HFF-Myc (cell line): Measurements from ENCODE around the gene POU6F2.

Source experiments
- DNase-seq: peaks from one replicate; pipeline ENCODE4 v3.0.0-alpha.2; 2011; ENCODE audit warnings: low read depth; ENCODE audit errors: extremely low read depth
- H3K4me3 ChIP-seq: replicated peaks from 2 replicates; pipeline ENCODE4 v1.5.1; 2011; ENCODE audit warnings: low read depth, mild to moderate bottlenecking, control low read depth, low read length
- CTCF ChIP-seq: IDR thresholded peaks from 2 replicates; pipeline ENCODE4 v1.5.1; 2012; ENCODE audit warnings: mild to moderate bottlenecking, low read depth, low read length, control low read depth; ENCODE audit errors: missing control alignments

The POU6F2 gene

GRCh38 chr7:39407723-39408122, 430.0 kb downstream of the POU6F2 start:
- no peak overlapping the region for H3K4me3 ChIP-seq
- DNase-seq = no peak
- no peak for TF ChIP-seq CTCF

DNA sequence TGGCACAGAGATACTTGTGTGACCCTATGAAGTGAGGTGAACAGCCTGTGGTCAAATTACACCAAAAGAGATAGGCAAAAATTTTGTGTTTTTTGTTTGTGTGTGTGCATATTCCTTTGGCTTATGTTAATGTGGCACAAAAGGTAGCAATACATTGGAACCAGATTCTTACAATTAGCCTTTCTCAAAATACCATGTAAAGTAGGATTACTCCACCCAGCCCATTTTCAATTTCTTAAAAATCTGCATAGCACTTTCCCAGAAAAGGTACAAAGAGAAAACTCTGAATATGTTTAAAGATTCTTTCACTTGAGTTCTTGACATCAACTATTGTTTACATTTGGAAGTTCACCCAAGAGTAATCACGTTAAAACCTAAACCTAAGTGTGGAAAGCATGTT, 431.2 kb downstream of the POU6F2 start:
- DNase-seq = no peak
- TF ChIP-seq CTCF = no peak
- H3K4me3 ChIP-seq = no peak overlapping the region

DNA sequence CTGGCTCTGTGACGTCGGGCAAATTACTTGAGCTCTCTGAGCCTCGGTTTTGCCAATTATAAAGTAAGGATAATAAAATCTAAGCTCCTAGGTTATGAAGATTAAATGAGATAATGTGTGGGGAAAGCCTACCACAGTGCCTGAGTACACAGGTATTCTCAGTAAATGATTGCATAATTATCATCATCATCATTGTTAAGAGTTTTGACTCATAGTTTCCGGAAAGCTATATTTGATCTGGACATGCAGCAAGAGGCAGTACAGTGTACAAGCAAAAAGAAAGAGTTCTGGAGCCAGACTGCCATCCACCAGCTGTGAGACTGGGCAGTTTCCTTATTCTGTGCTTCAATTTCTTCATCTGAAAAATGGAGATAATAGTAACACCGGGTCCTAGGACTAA, 432.9 kb downstream of the POU6F2 start:
- TF ChIP-seq CTCF = no peak
- DNase-seq = no peak

DNA sequence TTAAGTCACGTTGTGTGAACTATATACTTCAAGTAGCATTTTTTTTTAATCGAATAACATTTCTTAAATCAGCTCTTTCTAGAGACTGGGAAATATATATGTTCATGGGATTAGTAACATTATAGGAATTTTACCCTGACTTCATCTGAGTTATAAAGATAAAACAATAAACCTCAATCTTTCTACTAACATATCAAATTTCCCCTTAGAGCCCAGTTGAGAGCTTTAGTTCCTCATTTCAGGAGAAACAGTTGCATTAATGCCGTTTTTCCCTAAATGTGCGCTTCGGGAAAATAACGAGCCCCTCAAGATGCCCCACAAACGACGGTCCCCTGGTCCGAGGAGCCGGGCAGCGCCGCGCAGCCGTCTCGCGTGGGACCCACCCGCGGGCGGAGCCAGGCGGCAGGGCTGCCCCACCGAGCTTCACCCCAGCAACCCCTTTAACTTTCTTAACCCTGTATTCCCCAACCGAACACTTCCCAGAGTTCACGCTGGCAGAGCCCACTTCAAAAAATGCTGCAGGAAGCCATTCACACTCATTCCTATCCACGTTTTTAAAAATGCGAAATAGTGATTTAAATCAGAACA, 436.0 kb downstream of the POU6F2 start:
- H3K4me3 ChIP-seq = peak overlapping the region; percentile 41
- DNase-seq = no peak
- TF ChIP-seq CTCF = no peak

More for the DNA sequence above, 432.9 kb downstream of the POU6F2 start:
- no peak overlapping the region for H3K4me3 ChIP-seq

DNA sequence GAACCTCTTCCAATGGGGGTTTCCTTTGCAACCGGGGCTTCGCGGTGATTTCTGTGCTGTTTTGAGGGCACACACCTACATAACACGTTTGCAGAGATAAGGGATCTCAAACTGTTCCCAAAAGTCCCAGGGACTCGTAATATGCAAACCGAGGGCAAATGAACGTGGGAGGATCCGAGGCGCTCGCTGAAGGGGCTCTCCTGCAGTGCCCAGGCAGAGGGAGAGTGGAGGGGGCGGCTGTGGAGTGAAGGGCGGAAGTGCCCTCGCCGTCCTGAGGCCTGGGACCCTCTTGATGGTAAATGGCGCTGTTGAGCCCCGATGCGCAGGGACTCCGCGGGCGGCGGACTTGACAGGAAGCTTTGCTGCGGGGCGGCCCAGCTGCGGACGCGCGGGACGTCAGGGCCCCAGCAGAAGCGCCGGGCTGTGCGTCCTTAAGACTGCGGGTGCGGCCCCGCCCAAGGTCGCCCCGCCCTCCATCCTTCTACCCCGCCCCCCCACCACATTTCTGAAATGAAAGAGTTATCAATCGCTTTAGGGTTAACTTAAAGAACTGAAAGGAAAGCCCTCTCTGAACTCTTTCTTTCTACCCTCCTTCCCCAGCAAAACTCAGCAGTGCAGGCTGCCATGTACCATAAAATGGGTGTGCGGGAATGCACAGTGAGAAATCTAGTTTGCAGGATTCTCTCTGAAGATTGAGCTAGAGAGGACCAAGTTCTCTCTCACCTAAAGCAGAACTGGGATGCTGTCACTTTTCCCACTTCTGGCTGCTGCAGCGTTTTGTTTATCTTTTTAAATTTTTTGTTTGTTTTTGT, 436.7 kb downstream of the POU6F2 start:
- TF ChIP-seq CTCF = no peak
- H3K4me3 ChIP-seq = peak overlapping the region; percentile 41
- no peak for DNase-seq

DNA sequence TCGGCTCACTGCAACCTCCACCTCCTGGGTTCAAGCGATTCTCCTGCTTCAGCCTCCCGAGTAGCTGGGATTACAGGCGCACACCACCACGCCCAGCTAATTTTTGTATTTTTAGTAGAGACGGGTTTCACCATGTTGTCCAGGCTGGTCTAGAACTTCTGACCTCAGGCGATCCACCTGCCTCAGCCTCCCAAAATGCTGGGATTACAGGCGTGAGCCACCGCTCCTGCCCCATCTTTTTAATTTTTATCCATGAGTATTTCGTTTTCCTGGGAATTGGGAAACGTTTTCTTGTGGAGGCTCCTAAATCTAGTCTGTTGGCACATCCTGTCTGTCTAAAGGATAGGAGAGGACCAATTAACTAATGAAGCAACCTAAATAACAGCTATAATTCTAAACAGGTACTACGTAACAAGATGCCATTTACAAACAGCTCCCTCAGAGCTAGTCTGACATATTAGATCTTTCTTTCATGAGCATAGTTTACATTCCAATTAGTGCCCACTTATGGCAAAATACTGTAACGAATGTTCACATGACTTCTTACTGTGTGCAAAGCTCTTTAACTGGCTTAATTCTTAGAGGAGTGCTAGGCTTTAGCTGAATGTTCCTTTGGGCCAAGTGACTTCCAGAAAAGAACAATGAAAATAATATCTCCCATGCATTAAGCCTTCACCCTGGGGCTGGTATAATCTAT, 437.5 kb downstream of the POU6F2 start:
- no peak for TF ChIP-seq CTCF
- H3K4me3 ChIP-seq = no peak overlapping the region
- no peak for DNase-seq
